NCI-H2171 treated with DMSO at 0.1 percent for 48 hours (cell line): ENCODE results near the gene CCR5.
A peak's percentile ranks its signal among the peaks of the same experiment; 100 is the strongest.

ENCODE experiments used
- DNase-seq: peaks from one replicate; lab custom pipeline; 2025; lab: John Stamatoyannopoulos, UW

Gene CCR5

GRCh38 chr3:46359733-46360493 lies 10.8 kb upstream of the CCR5 start:
- DNase-seq = peak; percentile 78

GRCh38 chr3:46360907-46361306 lies 9.8 kb upstream of the CCR5 start:
- no peak for DNase-seq

GRCh38 chr3:46361408-46362283 lies 9.1 kb upstream of the CCR5 start:
- no peak for DNase-seq

GRCh38 chr3:46365041-46365440 lies 5.7 kb upstream of the CCR5 start:
- DNase-seq = no peak

- no peak for DNase-seq
These were observed 4.8 kb upstream of the CCR5 start for GRCh38 chr3:46365737-46366524.

- no peak for DNase-seq
These were observed 2.9 kb upstream of the CCR5 start for GRCh38 chr3:46367811-46368210.

- DNase-seq = no peak
These were observed 2.2 kb upstream of the CCR5 start for GRCh38 chr3:46368569-46368968.

- DNase-seq = no peak
These were observed 1.6 kb upstream of the CCR5 start for GRCh38 chr3:46369151-46369550.

- DNase-seq = no peak
These were observed 1.0 kb upstream of the CCR5 start for GRCh38 chr3:46369675-46370132.

GRCh38 chr3:46371519-46372340 lies 984 bp downstream of the CCR5 start:
- DNase-seq = no peak

- peak; percentile 10 for DNase-seq
These were observed 2.0 kb downstream of the CCR5 start for GRCh38 chr3:46372492-46373359.

- no peak for DNase-seq
These were observed 4.0 kb downstream of the CCR5 start for GRCh38 chr3:46374755-46375154.

- DNase-seq = no peak
These were observed 4.5 kb downstream of the CCR5 start for GRCh38 chr3:46375218-46375617.

GRCh38 chr3:46375814-46376213 lies 5.1 kb downstream of the CCR5 start:
- no peak for DNase-seq

- no peak for DNase-seq
These were observed 7.7 kb downstream of the CCR5 start for GRCh38 chr3:46378426-46378942.

- no peak for DNase-seq
These were observed 9.9 kb downstream of the CCR5 start for GRCh38 chr3:46380471-46381221.

GRCh38 chr3:46381625-46382024 lies 10.9 kb downstream of the CCR5 start:
- DNase-seq = no peak

- no peak for DNase-seq
These were observed 12.6 kb downstream of the CCR5 start for GRCh38 chr3:46383211-46383950.

GRCh38 chr3:46383951-46384330 lies 13.2 kb downstream of the CCR5 start:
- no peak for DNase-seq
